Gastroesophageal sphincter (tissue), 3 donors: ENCODE measurements around the gene PLXNB1.

Source experiments
- CTCF ChIP-seq, 4 experiments: fragments of 200-600 bp in 2 of 4; fragments of 450-650 bp in 2 of 4; sonication (generic) in 1 of 4; IDR thresholded peaks; one replicate each; pipeline ENCODE4 v1.5.1; 2017 to 2019; ENCODE audit warnings: antibody characterized with exemption in 4 of 4, mild to moderate bottlenecking in 2 of 4, moderate library complexity in 2 of 4
- EP300 ChIP-seq: sonication (generic); formaldehyde crosslinking; IDR thresholded peaks from one replicate; pipeline ENCODE4 v1.6.1; 2017; ENCODE audit warnings: antibody characterized with exemption, mild to moderate bottlenecking
- POLR2A ChIP-seq, 2 donors: fragments of 450-650 bp; IDR thresholded peaks; one replicate each; pipeline ENCODE4 v1.6.1; 2017; ENCODE audit warnings: antibody characterized with exemption in 2 of 2, mild to moderate bottlenecking in 2 of 2, moderate library complexity in 1 of 2
- POLR2AphosphoS5 ChIP-seq: sonication (generic); formaldehyde crosslinking; IDR thresholded peaks from one replicate; pipeline ENCODE4 v1.6.1; 2017; ENCODE audit warnings: antibody characterized with exemption

- TF ChIP-seq POLR2AphosphoS5, result no peak
- no peak for TF ChIP-seq CTCF (IDR thresholded peaks at IDR 0.05)
- no peak for TF ChIP-seq POLR2A (IDR thresholded peaks at IDR 0.05)
- no peak for TF ChIP-seq EP300
Observed at GRCh38 chr3:48370333-48370713, 59.6 kb downstream of the PLXNB1 start.
